Measurements from ENCODE around the gene SNX33.
"Not testable (repeated sequence)": the region's sequence is repeated elsewhere in the genome, so short reads cannot be mapped to it uniquely, and the experiment has no call there.

The SNX33 gene, protein sequence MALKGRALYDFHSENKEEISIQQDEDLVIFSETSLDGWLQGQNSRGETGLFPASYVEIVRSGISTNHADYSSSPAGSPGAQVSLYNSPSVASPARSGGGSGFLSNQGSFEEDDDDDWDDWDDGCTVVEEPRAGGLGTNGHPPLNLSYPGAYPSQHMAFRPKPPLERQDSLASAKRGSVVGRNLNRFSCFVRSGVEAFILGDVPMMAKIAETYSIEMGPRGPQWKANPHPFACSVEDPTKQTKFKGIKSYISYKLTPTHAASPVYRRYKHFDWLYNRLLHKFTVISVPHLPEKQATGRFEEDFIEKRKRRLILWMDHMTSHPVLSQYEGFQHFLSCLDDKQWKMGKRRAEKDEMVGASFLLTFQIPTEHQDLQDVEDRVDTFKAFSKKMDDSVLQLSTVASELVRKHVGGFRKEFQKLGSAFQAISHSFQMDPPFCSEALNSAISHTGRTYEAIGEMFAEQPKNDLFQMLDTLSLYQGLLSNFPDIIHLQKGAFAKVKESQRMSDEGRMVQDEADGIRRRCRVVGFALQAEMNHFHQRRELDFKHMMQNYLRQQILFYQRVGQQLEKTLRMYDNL

DNA sequence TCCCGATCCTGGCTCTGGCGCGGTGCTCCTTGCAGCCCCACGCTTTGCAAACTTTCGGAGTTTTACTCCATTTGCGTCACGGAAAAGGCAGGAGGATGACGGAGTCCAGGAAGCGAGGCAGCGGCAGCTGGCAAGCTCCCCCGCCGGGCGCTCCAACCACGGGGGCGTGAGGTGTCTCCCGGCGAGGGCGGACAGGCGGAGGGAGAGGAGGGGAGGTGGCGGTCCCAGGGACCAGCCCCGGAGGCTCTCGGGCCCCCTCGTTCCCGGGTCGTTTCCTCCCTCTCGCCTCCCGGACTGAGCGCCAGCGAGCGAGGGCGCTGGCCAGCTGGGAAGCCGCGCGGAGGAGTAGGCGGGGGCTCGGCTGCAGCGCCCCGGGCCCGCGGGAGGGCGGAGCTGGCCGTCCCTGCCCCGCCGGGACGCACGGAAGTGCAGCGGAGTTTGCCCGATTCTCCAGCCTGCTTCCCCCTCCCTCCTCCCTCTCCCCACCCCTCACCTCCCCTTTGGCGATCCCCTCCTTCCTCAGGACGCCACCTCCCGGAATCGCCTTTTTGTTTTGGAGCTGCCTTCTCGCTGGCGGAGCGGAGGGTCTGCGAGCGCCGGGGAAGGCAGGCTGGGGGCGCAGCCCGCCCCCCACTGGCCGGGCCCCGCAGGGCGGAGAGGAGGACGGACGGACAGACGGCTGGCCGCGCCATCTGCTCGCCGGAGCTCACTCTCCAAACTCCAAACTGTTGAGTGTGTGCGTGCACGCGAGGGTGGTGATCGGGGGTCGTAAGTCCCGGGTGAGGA, at the start of gene SNX33:
SNX33 (plus strand) TSS at position 543 of the 786 bp plus-strand sequence. CDS start 1,191 bp downstream, outside the sequence.
- DNase-seq: peak; percentile 80

DNA sequence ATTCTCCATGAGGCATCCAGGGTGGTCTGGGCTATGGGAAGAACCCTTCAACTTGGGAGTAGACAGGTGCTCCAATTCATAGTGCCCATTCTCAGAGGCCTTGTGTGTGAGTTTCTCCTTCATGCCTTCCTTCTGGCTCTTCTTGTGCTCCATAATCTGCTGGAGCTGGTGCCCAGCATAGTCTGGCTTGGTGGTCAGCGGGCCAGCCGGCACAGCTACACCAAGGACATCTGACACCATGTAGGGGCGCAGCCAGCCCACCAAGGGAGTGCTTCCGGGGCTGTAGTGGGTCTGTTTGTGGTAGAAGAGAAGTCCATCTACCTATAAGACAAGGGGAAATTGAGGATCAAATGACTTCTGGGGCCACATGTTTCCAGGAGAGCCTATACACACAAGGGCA, 49.4 kb upstream of the SNX33 start:
- no peak for DNase-seq

DNA sequence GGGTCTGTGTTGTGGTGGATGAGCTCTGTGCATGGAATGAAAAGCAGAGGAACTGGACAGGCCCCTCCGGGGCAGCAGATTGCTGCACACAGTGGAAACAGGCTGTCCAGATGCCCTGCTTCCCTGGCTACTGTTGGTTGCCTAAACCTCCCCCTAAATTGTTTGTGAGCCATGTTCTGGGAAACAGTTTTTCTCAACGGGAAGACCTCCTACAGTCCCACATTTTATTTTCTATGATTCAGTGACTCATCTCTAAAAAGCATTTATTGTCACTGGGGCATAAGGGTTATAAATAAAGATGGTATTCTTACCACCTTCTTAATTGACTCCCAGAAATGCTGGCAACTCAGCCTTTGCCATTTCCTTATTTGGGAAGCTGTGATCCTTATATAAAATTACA, 48.3 kb upstream of the SNX33 start:
- no peak for DNase-seq

DNA sequence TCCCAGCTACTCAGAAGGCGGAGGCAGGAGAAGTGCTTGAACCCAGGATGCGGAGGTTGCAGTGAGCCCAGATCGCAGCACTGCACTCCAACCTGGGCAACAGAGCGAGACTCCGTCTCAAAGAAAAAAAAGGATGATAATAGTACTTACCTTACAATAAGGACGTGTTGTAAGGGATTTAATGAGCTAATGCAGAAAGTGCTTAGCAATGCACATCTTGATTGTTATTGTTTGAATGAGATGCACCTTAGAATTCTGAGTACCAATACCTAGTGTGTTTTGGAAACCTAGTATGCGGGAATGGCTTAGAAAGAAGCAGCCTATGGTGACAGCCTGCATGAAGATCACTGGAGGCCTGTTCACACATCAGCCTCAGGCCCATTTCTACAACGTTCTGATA, 41.7 kb upstream of the SNX33 start:
- DNase-seq: no peak

DNA sequence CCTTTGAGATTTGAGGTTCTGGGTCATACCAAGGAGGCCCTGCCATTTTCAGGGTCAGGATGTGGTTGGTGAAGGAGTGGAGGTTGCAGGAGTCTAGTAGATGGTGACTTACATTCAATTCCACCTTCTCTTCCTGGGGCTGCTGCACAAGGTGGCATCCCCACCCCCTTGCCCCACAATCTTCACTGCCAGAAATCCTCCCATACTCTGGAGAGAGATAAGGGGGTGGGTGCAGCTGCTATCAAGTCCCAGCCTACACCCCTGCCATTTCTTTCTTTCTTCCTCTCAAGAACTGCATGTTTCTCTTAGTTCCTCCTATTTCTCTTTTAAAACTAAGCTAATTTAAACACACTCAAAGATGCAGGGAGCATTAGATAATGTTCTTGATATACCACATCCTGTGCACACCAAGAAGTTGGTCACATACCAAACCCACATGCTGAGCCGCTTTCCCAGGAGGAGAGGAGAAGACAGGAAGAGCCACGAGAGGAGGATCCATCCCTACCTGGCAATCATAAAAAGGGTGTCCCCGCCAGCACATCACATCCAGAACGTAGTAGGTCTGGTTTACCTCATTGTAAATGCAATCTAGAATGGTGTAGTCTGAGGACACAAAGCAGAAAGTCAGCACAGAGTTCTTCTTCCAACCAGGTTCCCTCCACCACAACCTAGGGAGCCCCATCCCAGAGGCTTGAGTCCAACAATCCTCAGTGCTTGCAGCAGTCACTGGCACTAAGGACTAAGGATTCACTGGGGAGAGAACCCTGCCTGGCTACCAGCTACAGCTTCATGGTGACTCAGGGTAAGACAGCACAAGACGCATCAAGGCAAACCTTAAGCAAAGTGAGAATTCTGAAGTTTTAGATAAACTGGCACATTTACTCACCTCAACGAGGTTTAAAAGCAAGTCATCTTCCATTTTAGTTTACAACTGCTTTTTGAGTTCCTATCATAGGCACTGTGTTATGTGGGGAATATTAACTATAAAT, 40.7 kb upstream of the SNX33 start:
- no peak for DNase-seq

DNA sequence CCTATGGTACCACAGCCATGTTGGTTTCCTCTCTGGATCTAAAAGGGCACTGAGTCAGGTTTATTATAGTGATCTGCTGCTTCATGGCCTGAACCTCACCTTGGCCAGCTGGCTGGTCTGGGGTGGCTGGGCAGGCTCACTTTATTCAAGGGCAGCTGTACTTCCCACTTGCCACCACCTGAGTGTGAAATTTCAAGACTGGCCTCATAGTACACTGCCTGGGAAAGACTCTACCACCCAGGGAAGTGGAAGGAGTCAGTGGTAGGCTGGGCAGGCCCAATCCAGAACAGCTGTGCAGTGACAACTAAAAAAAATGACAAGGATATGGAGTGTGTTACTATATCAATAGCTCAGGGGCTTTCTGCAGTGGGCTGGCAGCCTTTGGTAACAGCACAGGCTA, 30.9 kb upstream of the SNX33 start:
- no peak for DNase-seq

DNA sequence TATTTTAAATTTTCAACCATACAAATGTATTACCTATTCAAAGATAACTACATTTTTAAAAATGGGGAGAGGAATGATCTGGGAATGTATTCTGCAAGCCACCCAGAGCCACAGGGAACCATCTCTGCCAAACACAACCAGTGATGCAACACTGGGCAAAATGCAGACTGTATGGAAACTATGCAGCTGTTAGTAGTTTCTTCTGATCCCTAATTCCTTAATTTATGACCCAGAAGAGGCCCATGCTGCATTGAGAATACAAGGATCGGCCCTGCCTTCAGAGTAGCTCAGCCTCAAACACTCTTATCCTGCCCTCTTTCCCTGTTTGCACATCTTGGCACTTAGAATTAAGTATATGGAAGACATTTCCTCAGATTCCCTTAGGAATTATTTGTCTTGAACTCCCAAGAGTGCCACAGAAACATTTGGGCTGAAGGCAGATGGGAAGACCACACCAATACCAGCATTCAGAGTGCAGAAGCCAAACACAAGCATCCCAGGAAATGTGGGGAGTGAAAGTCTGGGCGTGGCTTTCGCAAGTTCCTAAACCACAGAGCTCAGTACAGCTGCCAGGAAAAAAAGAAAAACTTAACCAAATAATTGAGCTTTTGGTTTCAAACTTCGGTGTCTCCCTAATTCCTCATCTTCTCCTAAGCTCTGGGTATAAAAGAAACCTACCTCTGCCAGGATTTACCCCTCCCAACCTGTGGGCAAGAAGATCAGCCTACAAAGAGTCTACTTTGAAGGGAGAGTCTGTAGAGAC, 27.5 kb upstream of the SNX33 start:
- DNase-seq: no peak

DNA sequence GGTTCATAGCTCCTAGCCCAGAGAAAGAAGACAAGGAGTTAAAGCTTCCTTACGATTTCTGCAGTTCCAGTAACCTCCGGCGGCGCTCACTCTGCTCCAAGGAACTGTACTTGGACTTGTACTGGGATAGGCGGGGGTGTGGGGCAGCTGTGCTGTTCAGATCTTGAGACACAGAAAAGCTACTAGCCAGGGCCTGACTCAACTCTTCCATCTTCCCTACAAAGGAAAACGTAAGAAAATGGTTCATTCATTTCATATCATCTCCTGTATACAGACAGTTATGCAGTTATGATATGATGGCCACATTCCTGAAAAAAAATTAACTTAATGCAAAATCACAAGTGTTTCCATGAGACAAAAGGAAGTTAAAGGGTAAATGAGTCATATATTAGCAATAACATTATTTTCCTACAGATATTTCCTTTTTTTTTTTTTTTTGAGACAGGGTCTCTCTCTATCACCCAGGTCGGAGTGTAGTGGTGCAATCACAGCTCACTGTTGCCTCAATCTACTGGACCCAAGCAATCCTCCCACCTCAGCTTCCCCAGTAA, 26.8 kb upstream of the SNX33 start:
- peak; percentile 49 for DNase-seq

DNA sequence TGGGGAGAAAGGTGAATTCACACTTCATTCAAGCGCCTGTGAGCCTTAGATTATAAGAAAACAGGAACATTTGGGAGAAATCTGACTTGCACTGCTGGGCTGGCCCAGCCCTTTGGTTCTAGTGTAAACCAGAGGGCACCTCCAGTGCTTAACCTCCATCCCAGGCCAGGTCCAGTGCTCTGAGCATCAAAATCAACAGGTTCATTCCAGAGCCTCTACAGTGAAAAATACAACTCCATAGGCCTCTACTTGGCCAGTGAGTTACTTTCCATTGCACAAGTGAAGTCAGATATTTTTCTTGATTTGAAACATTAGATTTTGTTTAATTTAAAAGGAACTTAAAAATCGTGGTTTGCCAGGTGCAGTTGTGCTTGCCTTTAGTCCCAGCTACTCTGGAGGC, 25.2 kb upstream of the SNX33 start:
- DNase-seq: no peak

DNA sequence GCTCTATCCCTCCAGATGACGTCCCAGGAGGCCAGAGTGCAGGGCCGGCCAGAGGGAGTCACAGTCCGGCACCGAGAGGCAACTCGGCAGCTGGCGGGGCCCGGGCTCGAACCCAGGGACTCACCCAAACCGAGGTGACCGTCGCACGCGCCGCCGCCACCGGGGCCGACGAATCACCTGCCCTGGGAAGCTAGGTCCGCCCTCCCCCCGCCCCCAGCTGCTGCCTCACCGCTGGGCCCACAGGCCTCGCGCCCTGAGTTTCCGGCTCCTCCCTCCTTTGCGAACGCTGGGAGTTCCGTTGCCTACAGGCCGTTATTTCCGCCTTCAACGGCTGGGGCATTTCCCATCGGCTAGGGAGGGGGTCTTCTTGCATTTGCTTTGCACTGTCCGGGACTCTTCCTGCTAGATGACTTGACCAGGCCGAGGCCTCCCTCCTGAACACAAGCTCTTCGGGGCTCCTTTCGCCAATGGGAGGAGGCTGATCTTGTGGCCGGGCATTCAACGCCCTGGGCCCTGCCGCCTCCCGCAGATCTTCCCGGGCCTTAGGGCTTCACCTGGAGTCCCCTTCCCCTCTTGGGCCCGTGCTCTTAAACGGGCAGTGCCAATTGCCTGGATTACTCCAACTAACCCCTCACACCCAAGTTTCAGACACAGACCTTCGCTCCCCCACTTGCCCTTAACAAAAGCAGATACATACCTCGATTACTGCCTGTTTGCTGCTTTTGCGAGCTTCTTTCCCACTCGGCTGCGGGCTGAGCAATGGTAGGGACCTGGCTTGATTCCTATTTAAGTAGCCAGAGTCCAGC, 22.0 kb upstream of the SNX33 start, which contains the start of gene SNUPN:
SNUPN (minus strand) TSS at position 184 of the 806 bp plus-strand sequence. CDS start 4,674 bp downstream, outside the sequence.
- peak; percentile 97 for DNase-seq

DNA sequence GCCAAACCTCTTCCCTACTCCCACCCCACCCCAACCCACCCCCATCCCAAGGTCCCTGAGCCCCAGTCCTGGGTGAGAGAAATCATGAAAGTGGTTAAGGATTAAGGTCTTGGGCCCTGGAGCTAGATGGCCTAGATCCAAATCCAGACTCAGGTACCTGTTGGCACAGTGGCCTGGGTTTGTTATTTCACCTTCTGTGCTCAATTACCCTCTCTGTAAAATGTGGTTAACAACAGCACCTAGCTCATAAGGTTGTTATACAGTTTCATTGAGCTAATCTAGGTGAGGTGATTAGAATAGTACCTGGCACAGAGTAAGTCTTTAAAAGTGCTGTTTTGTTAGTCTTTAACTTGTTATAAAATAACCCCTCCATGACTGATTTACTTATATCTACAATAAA, 15.8 kb upstream of the SNX33 start:
- no peak for DNase-seq

DNA sequence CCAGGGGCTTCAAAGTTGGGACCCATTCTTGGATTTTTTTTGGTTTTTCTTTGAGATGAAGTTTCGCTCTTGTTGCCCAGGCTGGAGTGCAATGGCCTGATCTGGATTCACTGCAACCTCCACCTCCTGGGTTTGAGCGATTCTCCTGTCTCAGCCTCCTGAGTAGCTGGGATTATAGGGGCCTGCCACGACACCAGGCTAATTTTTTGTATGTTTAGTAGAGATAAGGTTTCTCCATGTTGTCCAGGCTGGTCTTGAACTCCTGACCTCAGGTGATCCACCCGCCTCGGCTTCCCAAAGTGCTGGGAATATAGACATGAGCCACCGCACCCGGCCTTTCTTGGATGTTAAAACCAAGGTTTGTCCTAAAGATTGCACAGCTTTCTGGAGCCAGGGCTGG, 13.8 kb upstream of the SNX33 start:
- DNase-seq: not testable (repeated sequence)

DNA sequence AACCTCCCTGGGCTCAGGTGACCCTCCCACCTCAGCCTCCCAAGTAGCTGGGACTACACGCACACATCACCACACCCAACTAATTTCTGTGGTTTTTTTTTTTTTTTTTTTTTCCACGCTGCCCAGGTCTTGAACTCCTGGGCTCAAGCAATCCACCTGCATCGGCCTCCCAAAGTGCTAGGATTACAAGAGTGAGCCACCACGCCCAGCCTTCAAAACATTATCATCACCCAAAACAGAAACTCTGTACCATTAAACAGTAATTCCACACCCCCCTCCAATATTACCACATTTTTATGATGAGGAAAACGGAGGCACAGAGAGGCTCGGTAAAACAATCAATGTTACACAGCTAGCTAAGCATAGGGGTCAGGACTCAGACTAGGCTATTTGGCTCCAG, 11.7 kb upstream of the SNX33 start:
- no peak for DNase-seq

DNA sequence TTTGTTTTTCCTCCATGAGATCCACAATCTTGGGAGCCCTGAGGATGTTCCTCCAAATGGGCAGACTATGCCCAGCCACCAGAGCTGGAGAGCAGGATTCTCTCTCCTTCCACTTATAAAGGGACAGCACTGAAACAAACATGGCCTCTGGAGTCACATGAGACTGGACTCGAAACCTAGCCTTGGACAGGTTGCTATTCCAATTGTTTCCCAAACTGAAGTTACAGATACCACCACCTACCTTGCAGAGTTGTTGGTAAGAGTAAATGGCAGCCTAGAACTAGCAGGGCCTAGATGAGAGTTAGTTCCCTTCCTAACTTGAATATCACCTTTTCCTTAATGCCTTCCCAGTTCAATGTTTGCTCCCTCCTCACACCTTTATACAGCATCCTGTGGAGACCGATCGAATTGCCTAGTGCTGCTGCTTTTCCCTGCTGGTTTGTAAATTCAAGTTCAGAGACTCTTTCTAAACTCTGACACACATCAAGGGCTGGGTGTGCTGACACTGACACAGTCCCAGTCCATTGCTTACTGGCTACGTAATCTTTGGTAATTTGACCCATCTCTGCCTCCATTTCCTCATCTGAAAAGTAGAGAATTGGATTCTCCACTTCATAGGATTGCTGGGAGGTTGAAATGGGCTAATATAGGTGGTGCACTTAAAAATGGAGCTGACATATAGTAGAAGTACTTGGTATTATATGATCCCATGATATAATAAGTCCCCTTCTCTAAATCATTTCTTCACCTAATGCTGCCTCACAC, 10.3 kb upstream of the SNX33 start:
- no peak for DNase-seq

DNA sequence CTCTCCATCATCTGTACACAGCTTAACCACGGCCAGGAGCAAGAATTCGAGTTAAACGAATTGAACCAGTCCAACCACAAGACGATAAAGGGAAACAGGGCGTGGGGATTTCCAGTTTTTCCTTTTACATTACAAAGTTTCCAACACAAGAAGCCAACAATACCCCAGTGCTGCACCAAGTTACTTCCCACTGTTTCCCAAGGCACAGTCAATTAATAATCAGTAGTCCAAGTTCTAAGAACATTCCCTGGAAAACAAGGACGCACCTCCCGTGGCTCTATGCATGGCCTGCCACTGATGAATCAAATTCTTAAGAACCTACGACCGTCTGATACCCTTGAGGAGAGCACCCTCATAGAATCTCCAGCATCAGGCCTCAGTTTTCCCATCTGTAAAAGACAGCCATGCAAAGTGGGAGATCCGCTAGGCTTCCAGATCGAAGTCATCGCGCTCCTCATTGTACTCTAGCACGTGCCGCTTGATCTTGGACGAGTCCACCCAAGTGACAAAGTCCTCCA, 8.5 kb upstream of the SNX33 start:
- DNase-seq: peak; percentile 27

DNA sequence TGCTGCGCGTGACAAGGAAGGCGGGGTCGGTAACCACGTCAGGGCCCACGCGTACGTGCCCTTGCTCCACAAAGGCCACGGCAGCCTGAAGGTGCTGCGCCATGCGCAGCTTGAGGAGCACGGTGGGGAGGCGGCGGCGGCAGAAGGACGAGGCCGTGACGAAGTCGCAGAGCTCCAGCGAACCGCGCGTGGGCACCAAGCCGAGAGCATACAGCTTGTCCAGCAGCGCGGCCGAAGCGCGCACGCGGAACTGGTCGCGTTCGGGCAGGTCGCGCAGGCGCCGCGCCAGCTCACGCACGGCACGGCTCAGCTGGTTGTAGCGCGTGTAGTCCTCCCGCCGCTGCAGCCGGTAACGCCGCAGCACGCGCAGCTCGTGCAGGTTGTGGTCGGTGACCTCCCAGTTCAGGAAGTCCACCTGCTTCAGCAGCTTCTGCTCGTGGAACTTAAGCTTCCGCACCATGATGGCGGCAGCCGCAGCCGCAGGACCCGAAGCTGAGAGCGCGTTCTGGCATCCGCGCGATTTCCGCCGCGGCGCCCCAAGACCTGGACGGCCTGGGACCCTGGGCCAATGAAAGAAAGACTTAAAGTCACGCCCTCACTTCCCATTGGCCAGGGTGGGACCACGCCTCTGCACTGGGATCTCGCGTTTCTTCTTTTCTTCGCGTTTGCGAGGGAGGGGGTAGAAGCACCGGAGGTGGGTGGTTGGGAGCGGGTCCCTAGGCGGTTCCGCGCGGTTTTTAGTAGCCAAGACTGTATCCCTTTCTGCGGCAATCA, 7.8 kb upstream of the SNX33 start, which contains the start of gene IMP3:
IMP3 (minus strand) TSS at position 516 of the 774 bp plus-strand sequence; CDS start at position 460, 56 bp downstream.
- DNase-seq: peak; percentile 96

DNA sequence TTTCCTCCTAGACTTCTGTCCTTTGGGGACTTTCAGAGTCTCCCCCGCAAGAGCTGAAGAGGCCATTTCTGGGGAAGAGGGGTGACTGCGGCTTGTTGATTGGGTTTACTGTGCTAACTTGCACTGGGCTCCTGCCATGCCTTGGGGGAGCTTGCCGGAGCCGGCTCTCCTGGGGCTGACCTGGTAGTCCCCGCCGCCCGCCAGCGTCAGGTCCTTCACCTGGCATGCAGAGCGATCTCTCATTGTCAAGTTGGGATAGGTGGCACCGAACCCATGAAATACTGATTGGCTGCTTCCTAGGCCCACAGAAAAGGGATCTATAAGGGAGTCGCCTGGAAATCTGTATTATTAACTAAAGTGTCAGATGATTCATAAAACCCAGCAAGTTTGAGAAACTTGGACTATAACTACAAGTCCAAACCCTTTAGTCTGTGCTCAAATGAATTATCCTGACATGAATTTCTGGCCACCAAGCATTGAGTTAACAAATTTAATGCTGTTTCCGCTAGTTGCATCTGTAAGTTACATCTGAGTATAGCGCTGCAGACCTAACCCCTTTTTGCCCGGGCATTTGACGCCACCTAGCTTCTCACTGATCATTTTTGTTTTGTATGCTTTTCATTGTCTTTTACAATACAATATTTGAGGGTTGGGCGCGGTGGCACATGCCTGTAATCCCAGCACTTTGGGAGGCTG, 7.1 kb upstream of the SNX33 start:
- peak; percentile 65 for DNase-seq

DNA sequence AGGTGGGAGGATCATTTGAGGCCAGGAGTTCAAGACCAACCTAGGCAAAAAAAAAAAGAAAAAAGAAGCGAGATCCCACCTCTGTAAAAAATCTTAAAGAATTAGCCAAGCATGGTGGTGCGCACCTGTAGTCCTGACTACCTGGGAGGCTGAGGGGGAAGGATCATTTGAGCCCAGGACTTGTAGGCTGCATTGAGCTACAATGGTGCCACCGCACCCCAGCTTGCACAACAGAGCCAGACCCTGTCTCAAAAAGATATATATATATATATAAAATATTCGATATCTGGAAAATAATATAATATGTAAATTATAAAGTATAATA, 6.6 kb upstream of the SNX33 start:
- no peak for DNase-seq

Data from stimulated activated CD4-positive, alpha-beta T cell treated with anti-CD3 and anti-CD28 coated beads, Interleukin-15, amount 100 ng/mL, for 24 hours (primary cell).